B cell (primary cell): ENCODE measurements around the gene SRGAP1. TPM values are rescaled to one million over a fixed set of nuclear protein-coding genes. Genes with fewer than 3 reads are reported as not detected.

Source experiments
- ATAC-seq: fragments of 200-7000 bp; cut with Tn5 transposase; one replicate; pipeline ENCODE4 v1.10.0; 2021; ENCODE audit warnings: low read depth, mild to moderate bottlenecking, moderate number of reproducible peaks, moderate library complexity
- CTCF ChIA-PET: fragments of 350-600 bp; sonication (Branson Sonifier 250); formaldehyde crosslinking; loops from one replicate; lab custom pipeline; 2021; ENCODE audit warnings: antibody characterized with exemption, inconsistent platforms; lab: Charles Lee
- POLR2A ChIA-PET: fragments of 350-600 bp; sonication (Branson Sonifier 250); formaldehyde crosslinking; loops from one replicate; lab custom pipeline; 2021; ENCODE audit warnings: antibody characterized with exemption; lab: Charles Lee
- DNase-seq: peaks from one replicate; pipeline ENCODE4 v3.0.0; 2013
- H2AFZ ChIP-seq: 2 replicates; pipeline ENCODE4 v1.6.1; 2012; ENCODE audit warnings: mild to moderate bottlenecking, low read depth, low read length; ENCODE audit not compliant: insufficient read depth, poor library complexity, severe bottlenecking
- H3K27ac ChIP-seq, 2 donors: 1 replicate in 1 of 2; 2 replicates in 1 of 2; pipeline ENCODE4 v1.5.1; 2012 to 2013; ENCODE audit warnings: low read length in 2 of 2, mild to moderate bottlenecking in 2 of 2, moderate library complexity in 1 of 2
- H3K27me3 ChIP-seq, 4 experiments: fragments of 200-600 bp in 1 of 4; sonication (generic) in 1 of 4; replicated peaks in 1 of 4; 1 replicate in 2 of 4; 2 replicates in 2 of 4; pipeline versions ENCODE4 v1.6.1 to v1.7.0; 2013 to 2016; ENCODE audit warnings: low read length in 3 of 4, mild to moderate bottlenecking in 2 of 4, mixed read lengths in 1 of 4, moderate library complexity in 1 of 4; ENCODE audit not compliant: insufficient read depth in 4 of 4, control insufficient read depth in 3 of 4; ENCODE audit errors: control extremely low read depth in 1 of 4
- H3K36me3 ChIP-seq, 2 experiments: replicated peaks in 1 of 2; 1 replicate in 1 of 2; 2 replicates in 1 of 2; pipeline versions ENCODE4 v1.6.1 to v1.7.1; 2013; ENCODE audit warnings: low read length in 1 of 2; ENCODE audit not compliant: insufficient read depth in 2 of 2, control insufficient read depth in 1 of 2; ENCODE audit errors: control extremely low read depth in 1 of 2, extremely low read depth in 1 of 2
- H3K4me1 ChIP-seq, 2 donors: fragments of 200-600 bp in 1 of 2; sonication (generic) in 1 of 2; 1 replicate in 1 of 2; 2 replicates in 1 of 2; pipeline versions ENCODE4 v1.5.1 to v1.6.1; 2013 to 2017; ENCODE audit warnings: low read length in 2 of 2; ENCODE audit not compliant: control insufficient read depth in 2 of 2, insufficient read depth in 2 of 2
- H3K4me2 ChIP-seq: replicated peaks from 2 replicates; pipeline ENCODE3; 2012; ENCODE audit warnings: mild to moderate bottlenecking, low read depth, low read length; ENCODE audit not compliant: poor library complexity, severe bottlenecking
- H3K4me3 ChIP-seq, 5 experiments: fragments of 200-600 bp in 1 of 5; sonication (generic) in 1 of 5; 1 replicate in 3 of 5; 2 replicates in 2 of 5; pipeline versions ENCODE4 v1.5.1 to v1.7.0; 2011 to 2016; ENCODE audit warnings: low read length in 4 of 5, mild to moderate bottlenecking in 4 of 5, low read depth in 2 of 5, control low read depth in 1 of 5, moderate library complexity in 1 of 5; ENCODE audit not compliant: insufficient read depth in 1 of 5; ENCODE audit errors: control extremely low read depth in 1 of 5, extremely low read depth in 1 of 5
- H3K79me2 ChIP-seq: fragments of 200-600 bp; sonication (generic); one replicate; pipeline ENCODE4 v1.6.0; 2016; ENCODE audit warnings: low read length; ENCODE audit not compliant: control insufficient read depth, insufficient read depth
- H3K9ac ChIP-seq: fragments of 200-600 bp; sonication (generic); 2 replicates; pipeline ENCODE4 v1.6.1; 2017; ENCODE audit warnings: mild to moderate bottlenecking, low read length, moderate library complexity
- H3K9me3 ChIP-seq, 3 donors: one replicate each; pipeline versions ENCODE4 v1.6.1 to v1.7.1; 2013; ENCODE audit warnings: low read length in 2 of 3; ENCODE audit not compliant: control insufficient read depth in 2 of 3, insufficient read depth in 1 of 3; ENCODE audit errors: control extremely low read depth in 1 of 3
- H4K20me1 ChIP-seq: 2 replicates; pipeline ENCODE4 v1.6.0; 2012; ENCODE audit warnings: mild to moderate bottlenecking, low read length; ENCODE audit not compliant: insufficient read depth, control insufficient read depth, poor library complexity, severe bottlenecking
- H3K27ac Mint-ChIP-seq: one replicate; pipeline ENCODE4 v1.8.0; 2021; ENCODE audit warnings: mixed read lengths
- H3K27me3 Mint-ChIP-seq: one replicate; pipeline ENCODE4 v1.8.0; 2021; ENCODE audit warnings: mixed read lengths
- H3K4me1 Mint-ChIP-seq: one replicate; pipeline ENCODE4 v1.8.0; 2021; ENCODE audit warnings: mixed read lengths
- H3K4me3 Mint-ChIP-seq: one replicate; pipeline ENCODE4 v1.8.0; 2021; ENCODE audit warnings: mixed read lengths
- H3K9me3 Mint-ChIP-seq: one replicate; pipeline ENCODE4 v1.8.0; 2022; ENCODE audit warnings: mixed read lengths; ENCODE audit not compliant: insufficient read depth
- EZH2 ChIP-seq: IDR thresholded peaks from 2 replicates; pipeline ENCODE4 v1.6.1; 2012; ENCODE audit warnings: borderline replicate concordance, low read depth, mild to moderate bottlenecking, moderate library complexity, low read length; ENCODE audit not compliant: insufficient read depth, poor library complexity, severe bottlenecking
- whole genome bisulfite sequencing: methylation state at CpG from one replicate; pipeline ENCODE4 v1.1.5; 2013; ENCODE audit warnings: missing lambda C conversion rate; ENCODE audit not compliant: insufficient coverage; 5-methylcytosine and 5-hydroxymethylcytosine counted together
- intact Hi-C: fragments of 100-400 bp; cut with micrococcal nuclease; formaldehyde crosslinking; loops from one replicate; pipeline ENCODE4 v1.10.0; 2022
- polyA plus RNA-seq: library from polyadenylated mRNA; depleted of rRNA; stranded (reverse); fragments of >200 nt; gene quantifications from 2 replicates; pipeline ENCODE4 v1.2.3, GENCODE V29; 2012
- total RNA-seq, 2 donors: library from RNA; stranded (reverse); fragments of 120-200 nt in 1 of 2; gene quantifications; 1 replicate in 1 of 2; 2 replicates in 1 of 2; pipeline versions ENCODE4 v1.2.3 to v1.2.4, GENCODE V29; 2013 to 2022
- TF ChIP-seq, protein P1 (sequence below): fragments of 200-600 bp; IDR thresholded peaks from one replicate; pipeline ENCODE4 v1.8.0; 2022; ENCODE audit warnings: antibody characterized with exemption, mild to moderate bottlenecking

The SRGAP1 gene
- total and polyA plus RNA-seq, 2 donors (not counting 1 experiment from before 2014, with no cell fraction given): under 0.01 to 0.22 TPM

DNA sequence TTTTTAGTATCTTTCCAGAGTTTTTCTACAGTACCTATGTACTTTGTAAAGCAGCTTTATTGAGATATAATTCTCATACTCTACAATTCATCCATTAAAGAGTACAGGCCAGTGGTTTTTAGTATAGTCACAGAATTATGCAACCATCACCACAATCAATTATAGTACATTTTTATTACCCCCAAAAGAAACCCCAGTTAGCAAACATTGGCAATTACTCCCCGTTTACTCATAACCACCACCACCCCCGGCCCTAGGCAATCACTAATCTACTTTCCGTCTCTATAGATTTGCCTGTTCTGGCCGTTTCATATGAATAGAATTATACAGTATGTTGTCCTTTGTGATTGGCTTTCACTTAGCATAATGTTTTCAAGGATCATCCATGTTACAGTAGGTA, 257.8 kb downstream of the SRGAP1 start:
- CTCF ChIA-PET: no interaction called here
- no peaks in the 10 kb centered on the region for H3K36me3 ChIP-seq
- Mint-ChIP-seq H3K4me3 (no peak overlapping the region), H3K27me3 (peaks cover 13% of the 10 kb centered on the region), H3K27ac (no peak overlapping the region), H3K9me3 (no peaks in the 10 kb centered on the region), H3K4me1 (no peaks in the 10 kb centered on the region)
- no peaks in the 10 kb centered on the region for H3K79me2 ChIP-seq
- no peak for ATAC-seq
- H3K4me3 ChIP-seq: no peak overlapping the region
- no CpG with 5 or more reads among the region's 4 CpGs for WGBS
- POLR2A ChIA-PET: no interaction called here
- H3K27me3 ChIP-seq: no peaks in the 10 kb centered on the region
- no peaks in the 10 kb centered on the region for H4K20me1 ChIP-seq
- DNase-seq: no peak
- no peak for TF ChIP-seq EZH2
- TF ChIP-seq, protein P1, sequence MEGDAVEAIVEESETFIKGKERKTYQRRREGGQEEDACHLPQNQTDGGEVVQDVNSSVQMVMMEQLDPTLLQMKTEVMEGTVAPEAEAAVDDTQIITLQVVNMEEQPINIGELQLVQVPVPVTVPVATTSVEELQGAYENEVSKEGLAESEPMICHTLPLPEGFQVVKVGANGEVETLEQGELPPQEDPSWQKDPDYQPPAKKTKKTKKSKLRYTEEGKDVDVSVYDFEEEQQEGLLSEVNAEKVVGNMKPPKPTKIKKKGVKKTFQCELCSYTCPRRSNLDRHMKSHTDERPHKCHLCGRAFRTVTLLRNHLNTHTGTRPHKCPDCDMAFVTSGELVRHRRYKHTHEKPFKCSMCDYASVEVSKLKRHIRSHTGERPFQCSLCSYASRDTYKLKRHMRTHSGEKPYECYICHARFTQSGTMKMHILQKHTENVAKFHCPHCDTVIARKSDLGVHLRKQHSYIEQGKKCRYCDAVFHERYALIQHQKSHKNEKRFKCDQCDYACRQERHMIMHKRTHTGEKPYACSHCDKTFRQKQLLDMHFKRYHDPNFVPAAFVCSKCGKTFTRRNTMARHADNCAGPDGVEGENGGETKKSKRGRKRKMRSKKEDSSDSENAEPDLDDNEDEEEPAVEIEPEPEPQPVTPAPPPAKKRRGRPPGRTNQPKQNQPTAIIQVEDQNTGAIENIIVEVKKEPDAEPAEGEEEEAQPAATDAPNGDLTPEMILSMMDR: no peak
- no peak overlapping the region for H3K27ac ChIP-seq
- no peaks in the 10 kb centered on the region for H3K9me3 ChIP-seq
- intact Hi-C loops: no loop called here
- no peaks in the 10 kb centered on the region for H3K4me1 ChIP-seq
- H2AFZ ChIP-seq: no peak overlapping the region
- no peak overlapping the region for H3K9ac ChIP-seq
- no peak overlapping the region for H3K4me2 ChIP-seq

GRCh38 chr12:64103825-64104740, 259.6 kb downstream of the SRGAP1 start:
- H3K9ac ChIP-seq: no peak overlapping the region
- no peaks in the 10 kb centered on the region for H4K20me1 ChIP-seq
- ChIA-PET POLR2A (no interaction called here), CTCF (no interaction called here)
- H3K27ac ChIP-seq: no peak overlapping the region
- H3K4me1 ChIP-seq: no peaks in the 10 kb centered on the region
- no peaks in the 10 kb centered on the region for H3K36me3 ChIP-seq
- H3K9me3 ChIP-seq: no peaks in the 10 kb centered on the region
- TF ChIP-seq, protein P1: no peak
- TF ChIP-seq EZH2: no peak
- Mint-ChIP-seq H3K27me3 (peaks cover 9% of the 10 kb centered on the region), H3K4me1 (no peaks in the 10 kb centered on the region), H3K27ac (no peak overlapping the region), H3K9me3 (no peaks in the 10 kb centered on the region), H3K4me3 (no peak overlapping the region)
- no peaks in the 10 kb centered on the region for H3K79me2 ChIP-seq
- ATAC-seq (no peak), DNase-seq (no peak)
- intact Hi-C loops: no loop called here
- no peak overlapping the region for H2AFZ ChIP-seq
- no peak overlapping the region for H3K4me2 ChIP-seq
- 97% methylated on average over 3 of the region's 10 CpGs for WGBS
- H3K27me3 ChIP-seq: no peaks in the 10 kb centered on the region
- H3K4me3 ChIP-seq: no peak overlapping the region
